K562 (cell line): ENCODE results near the gene AP3S2. TPM values are rescaled to one million over a fixed set of nuclear protein-coding genes. Genes with fewer than 3 reads are reported as not detected.

Experiments
- CBFA2T3 ChIP-seq: fragments of 450-650 bp; IDR thresholded peaks from 2 replicates; pipeline ENCODE4 v1.6.1; 2017
- CHD4 ChIP-seq: fragments of 200-600 bp; sonication (generic); IDR thresholded peaks from 3 replicates; pipeline ENCODE4 v1.6.1; 2012; ENCODE audit warnings: low read depth, mild to moderate bottlenecking, mixed read lengths, low read length, inconsistent platforms; ENCODE audit not compliant: insufficient read depth, insufficient replicate concordance, poor library complexity, severe bottlenecking
- GATA2 ChIP-seq: sonication (generic); formaldehyde crosslinking; IDR thresholded peaks from 2 replicates; pipeline ENCODE4 v1.4.0; 2020; ENCODE audit warnings: mild to moderate bottlenecking, missing genetic modification reagents
- HDAC6 ChIP-seq: IDR thresholded peaks from 2 replicates; pipeline ENCODE4 v1.6.1; 2012; ENCODE audit warnings: low read depth, mild to moderate bottlenecking, control low read depth, inconsistent platforms, low read length, moderate library complexity
- MCM3 ChIP-seq: fragments of 450-650 bp; IDR thresholded peaks from 2 replicates; pipeline ENCODE4 v1.6.1; 2016
- MECOM ChIP-seq: fragments of 250-450 bp; sonication (Bioruptor Pico); IDR thresholded peaks from 2 replicates; pipeline ENCODE4 v1.8.0; 2022; ENCODE audit warnings: inconsistent platforms
- NCOA1 ChIP-seq: fragments of 450-650 bp; IDR thresholded peaks from 2 replicates; pipeline ENCODE4 v1.6.1; 2016; ENCODE audit warnings: low read depth
- NUFIP1 ChIP-seq: fragments of 450-650 bp; IDR thresholded peaks from 2 replicates; pipeline ENCODE4 v1.6.1; 2018; ENCODE audit not compliant: partially characterized antibody
- RBBP5 ChIP-seq: fragments of 200-600 bp; sonication (generic); IDR thresholded peaks from 2 replicates; pipeline ENCODE4 v1.6.1; 2012; ENCODE audit warnings: borderline replicate concordance, mild to moderate bottlenecking, low read length, control low read depth, inconsistent platforms; ENCODE audit not compliant: insufficient read depth, poor library complexity, severe bottlenecking
- RBM25 ChIP-seq: fragments of 200-400 bp; formaldehyde crosslinking; IDR thresholded peaks from 2 replicates; pipeline ENCODE4 v1.6.1; 2018; ENCODE audit warnings: low read length, low read depth, moderate library complexity; ENCODE audit not compliant: severe bottlenecking
- SMARCA4 ChIP-seq: fragments of 450-650 bp; IDR thresholded peaks from 2 replicates; pipeline ENCODE4 v1.6.1; 2016
- ZNF224 ChIP-seq: sonication (generic); formaldehyde crosslinking; IDR thresholded peaks from 2 replicates; pipeline ENCODE4 v1.8.0; 2022; ENCODE audit warnings: mild to moderate bottlenecking, missing genetic modification reagents
- polyA plus RNA-seq, 8 experiments: library from polyadenylated mRNA; depleted of rRNA in 4 of 8; stranded (reverse) in 5 of 8; unstranded in 3 of 8; fragments of >200 nt; fragmentation: Nextera tagmentation in 2 of 8; fragmentation: Illumina TruSeq in 1 of 8; extraction: Ambion mirVana in 2 of 8; extraction: Trizol in 1 of 8; gene quantifications; 2 replicates each; pipeline versions ENCODE4 v1.2.1 to v1.2.3, GENCODE V29; 2011 to 2014; ENCODE audit warnings: inconsistent platforms in 1 of 8, missing spikeins in 1 of 8
- total RNA-seq, 7 experiments: library from RNA; depleted of rRNA in 6 of 7; stranded (reverse); fragments of >200 nt in 6 of 7; fragmentation: Illumina TruSeq in 2 of 7; extraction: Trizol in 2 of 7; gene quantifications; 2 replicates each; pipeline versions ENCODE4 v1.2.1 to v1.2.3, GENCODE V29; 2011 to 2021; ENCODE audit warnings: low replicate concordance in 1 of 7
- TF ChIP-seq, protein P1 (sequence below): IDR thresholded peaks from 3 replicates; pipeline ENCODE4 v1.6.1; 2011; ENCODE audit warnings: borderline replicate concordance, mild to moderate bottlenecking, moderate library complexity; ENCODE audit not compliant: insufficient read length; ENCODE audit errors: extremely low read depth
- TF ChIP-seq, protein P2 (sequence below): sonication (generic); formaldehyde crosslinking; IDR thresholded peaks from 2 replicates; pipeline ENCODE4 v1.9.0; 2022; ENCODE audit warnings: mild to moderate bottlenecking, missing genetic modification reagents
- TF ChIP-seq, protein P3 (sequence below): sonication (generic); formaldehyde crosslinking; IDR thresholded peaks from 2 replicates; pipeline ENCODE4 v1.8.1; 2023; ENCODE audit warnings: mild to moderate bottlenecking, missing genetic modification reagents
- TF ChIP-seq, protein P4 (sequence below): sonication (generic); formaldehyde crosslinking; IDR thresholded peaks from 2 replicates; pipeline ENCODE4 v1.8.0; 2022; ENCODE audit warnings: missing genetic modification reagents, mild to moderate bottlenecking, borderline replicate concordance
- TF ChIP-seq, protein P5 (sequence below): conservative IDR thresholded peaks from 2 replicates; pipeline ENCODE4 v1.6.1; 2011; ENCODE audit warnings: low read depth, mild to moderate bottlenecking, low read length; ENCODE audit not compliant: control insufficient read depth

Gene AP3S2
- total and polyA plus RNA-seq, 9 of the 15 experiments (the other 6 are each of a cell fraction or from before 2014, with no cell fraction given): 16.4 to 54.1 (median 37.4) TPM

DNA sequence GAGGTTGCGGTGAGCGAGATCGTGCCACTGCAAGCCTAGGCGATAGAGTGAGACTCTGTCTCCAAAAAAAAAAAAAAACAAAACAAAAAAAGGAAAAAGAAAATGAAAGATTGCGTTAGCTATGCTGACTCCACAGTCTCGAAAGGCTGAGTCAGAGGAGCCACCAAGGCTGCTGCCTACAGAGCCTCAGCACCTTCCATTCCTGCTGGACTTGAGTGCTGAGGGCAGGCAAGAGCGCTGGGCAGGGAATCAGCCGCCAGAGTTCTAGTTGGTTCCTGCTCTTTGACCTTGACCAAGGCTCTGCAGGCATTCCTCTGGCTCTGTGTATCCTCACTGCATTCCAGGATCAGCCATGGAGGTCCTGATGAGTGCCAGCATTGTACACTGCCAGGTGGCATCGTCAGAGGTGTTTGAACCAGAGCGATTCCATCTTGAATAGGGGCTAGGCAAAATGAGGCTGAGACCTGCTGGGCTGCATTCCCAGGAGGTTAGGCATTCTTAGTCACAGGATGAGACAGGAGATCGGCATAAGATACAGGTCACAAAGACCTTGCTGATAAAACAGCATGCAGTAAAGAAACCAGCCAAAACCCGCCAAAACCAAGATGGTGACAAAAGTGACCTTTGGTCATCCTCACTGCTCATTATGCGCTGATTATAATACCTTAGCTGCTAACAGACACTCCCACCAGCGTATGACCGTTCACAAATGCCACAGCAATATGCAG, 111.7 kb downstream of the AP3S2 start (continued):
- TF ChIP-seq HDAC6 (no peak), CHD4 (no peak), GATA2 (CRISPR knock-in tag) (peak; percentile 79), MCM3 (no peak), MECOM (CRISPR knock-in tag) (peak; percentile 98), SMARCA4 (peak; percentile 53; the same call in 1 of the 2 replicates), NUFIP1 (no peak), NCOA1 (no peak), RBBP5 (no peak), ZNF224 (CRISPR knock-in tag) (no peak), CBFA2T3 (no peak), RBM25 (no peak)
- TF ChIP-seq, protein P1, sequence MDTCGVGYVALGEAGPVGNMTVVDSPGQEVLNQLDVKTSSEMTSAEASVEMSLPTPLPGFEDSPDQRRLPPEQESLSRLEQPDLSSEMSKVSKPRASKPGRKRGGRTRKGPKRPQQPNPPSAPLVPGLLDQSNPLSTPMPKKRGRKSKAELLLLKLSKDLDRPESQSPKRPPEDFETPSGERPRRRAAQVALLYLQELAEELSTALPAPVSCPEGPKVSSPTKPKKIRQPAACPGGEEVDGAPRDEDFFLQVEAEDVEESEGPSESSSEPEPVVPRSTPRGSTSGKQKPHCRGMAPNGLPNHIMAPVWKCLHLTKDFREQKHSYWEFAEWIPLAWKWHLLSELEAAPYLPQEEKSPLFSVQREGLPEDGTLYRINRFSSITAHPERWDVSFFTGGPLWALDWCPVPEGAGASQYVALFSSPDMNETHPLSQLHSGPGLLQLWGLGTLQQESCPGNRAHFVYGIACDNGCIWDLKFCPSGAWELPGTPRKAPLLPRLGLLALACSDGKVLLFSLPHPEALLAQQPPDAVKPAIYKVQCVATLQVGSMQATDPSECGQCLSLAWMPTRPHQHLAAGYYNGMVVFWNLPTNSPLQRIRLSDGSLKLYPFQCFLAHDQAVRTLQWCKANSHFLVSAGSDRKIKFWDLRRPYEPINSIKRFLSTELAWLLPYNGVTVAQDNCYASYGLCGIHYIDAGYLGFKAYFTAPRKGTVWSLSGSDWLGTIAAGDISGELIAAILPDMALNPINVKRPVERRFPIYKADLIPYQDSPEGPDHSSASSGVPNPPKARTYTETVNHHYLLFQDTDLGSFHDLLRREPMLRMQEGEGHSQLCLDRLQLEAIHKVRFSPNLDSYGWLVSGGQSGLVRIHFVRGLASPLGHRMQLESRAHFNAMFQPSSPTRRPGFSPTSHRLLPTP: no peak
- TF ChIP-seq, protein P2, sequence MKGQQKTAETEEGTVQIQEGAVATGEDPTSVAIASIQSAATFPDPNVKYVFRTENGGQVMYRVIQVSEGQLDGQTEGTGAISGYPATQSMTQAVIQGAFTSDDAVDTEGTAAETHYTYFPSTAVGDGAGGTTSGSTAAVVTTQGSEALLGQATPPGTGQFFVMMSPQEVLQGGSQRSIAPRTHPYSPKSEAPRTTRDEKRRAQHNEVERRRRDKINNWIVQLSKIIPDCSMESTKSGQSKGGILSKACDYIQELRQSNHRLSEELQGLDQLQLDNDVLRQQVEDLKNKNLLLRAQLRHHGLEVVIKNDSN (CRISPR knock-in tag): no peak
- TF ChIP-seq, protein P3, sequence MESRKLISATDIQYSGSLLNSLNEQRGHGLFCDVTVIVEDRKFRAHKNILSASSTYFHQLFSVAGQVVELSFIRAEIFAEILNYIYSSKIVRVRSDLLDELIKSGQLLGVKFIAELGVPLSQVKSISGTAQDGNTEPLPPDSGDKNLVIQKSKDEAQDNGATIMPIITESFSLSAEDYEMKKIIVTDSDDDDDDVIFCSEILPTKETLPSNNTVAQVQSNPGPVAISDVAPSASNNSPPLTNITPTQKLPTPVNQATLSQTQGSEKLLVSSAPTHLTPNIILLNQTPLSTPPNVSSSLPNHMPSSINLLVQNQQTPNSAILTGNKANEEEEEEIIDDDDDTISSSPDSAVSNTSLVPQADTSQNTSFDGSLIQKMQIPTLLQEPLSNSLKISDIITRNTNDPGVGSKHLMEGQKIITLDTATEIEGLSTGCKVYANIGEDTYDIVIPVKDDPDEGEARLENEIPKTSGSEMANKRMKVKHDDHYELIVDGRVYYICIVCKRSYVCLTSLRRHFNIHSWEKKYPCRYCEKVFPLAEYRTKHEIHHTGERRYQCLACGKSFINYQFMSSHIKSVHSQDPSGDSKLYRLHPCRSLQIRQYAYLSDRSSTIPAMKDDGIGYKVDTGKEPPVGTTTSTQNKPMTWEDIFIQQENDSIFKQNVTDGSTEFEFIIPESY: peak; percentile 75
- TF ChIP-seq, protein P4, sequence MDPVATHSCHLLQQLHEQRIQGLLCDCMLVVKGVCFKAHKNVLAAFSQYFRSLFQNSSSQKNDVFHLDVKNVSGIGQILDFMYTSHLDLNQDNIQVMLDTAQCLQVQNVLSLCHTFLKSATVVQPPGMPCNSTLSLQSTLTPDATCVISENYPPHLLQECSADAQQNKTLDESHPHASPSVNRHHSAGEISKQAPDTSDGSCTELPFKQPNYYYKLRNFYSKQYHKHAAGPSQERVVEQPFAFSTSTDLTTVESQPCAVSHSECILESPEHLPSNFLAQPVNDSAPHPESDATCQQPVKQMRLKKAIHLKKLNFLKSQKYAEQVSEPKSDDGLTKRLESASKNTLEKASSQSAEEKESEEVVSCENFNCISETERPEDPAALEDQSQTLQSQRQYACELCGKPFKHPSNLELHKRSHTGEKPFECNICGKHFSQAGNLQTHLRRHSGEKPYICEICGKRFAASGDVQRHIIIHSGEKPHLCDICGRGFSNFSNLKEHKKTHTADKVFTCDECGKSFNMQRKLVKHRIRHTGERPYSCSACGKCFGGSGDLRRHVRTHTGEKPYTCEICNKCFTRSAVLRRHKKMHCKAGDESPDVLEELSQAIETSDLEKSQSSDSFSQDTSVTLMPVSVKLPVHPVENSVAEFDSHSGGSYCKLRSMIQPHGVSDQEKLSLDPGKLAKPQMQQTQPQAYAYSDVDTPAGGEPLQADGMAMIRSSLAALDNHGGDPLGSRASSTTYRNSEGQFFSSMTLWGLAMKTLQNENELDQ (CRISPR knock-in tag): no peak
- TF ChIP-seq, protein P5, sequence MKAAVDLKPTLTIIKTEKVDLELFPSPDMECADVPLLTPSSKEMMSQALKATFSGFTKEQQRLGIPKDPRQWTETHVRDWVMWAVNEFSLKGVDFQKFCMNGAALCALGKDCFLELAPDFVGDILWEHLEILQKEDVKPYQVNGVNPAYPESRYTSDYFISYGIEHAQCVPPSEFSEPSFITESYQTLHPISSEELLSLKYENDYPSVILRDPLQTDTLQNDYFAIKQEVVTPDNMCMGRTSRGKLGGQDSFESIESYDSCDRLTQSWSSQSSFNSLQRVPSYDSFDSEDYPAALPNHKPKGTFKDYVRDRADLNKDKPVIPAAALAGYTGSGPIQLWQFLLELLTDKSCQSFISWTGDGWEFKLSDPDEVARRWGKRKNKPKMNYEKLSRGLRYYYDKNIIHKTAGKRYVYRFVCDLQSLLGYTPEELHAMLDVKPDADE: no peak
